ENCODE measurements around the gene TSPYL4.

The TSPYL4 gene

DNA sequence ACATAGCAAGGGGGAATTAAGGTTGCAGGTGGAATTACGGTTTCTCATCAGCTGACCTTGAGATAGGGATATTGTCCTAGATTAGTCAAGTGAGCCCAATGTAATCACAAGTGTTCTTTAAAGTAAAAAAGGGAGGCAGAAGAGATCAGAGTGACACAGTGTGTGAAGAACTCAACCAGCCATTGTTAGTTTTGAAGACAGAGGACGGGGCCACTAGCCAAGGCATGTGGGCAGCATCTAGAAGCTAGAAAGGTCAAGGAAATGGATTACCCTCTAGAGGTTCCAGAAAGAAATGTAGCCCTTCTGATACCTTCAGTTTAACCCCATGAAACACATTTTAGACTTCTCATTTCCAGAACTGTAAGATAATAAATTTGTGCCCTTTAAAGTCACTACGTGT, 44.4 kb upstream of the TSPYL4 start:
- TF ChIP-seq POLR2AphosphoS5 (IDR thresholded peaks at IDR 0.05; ENCODE audit: low read depth, low read length) = no peak
- no peak for TF ChIP-seq TAF1 (IDR thresholded peaks at IDR 0.05; ENCODE audit: borderline replicate concordance, insufficient read depth, low read length)
- TF ChIP-seq, protein P1, sequence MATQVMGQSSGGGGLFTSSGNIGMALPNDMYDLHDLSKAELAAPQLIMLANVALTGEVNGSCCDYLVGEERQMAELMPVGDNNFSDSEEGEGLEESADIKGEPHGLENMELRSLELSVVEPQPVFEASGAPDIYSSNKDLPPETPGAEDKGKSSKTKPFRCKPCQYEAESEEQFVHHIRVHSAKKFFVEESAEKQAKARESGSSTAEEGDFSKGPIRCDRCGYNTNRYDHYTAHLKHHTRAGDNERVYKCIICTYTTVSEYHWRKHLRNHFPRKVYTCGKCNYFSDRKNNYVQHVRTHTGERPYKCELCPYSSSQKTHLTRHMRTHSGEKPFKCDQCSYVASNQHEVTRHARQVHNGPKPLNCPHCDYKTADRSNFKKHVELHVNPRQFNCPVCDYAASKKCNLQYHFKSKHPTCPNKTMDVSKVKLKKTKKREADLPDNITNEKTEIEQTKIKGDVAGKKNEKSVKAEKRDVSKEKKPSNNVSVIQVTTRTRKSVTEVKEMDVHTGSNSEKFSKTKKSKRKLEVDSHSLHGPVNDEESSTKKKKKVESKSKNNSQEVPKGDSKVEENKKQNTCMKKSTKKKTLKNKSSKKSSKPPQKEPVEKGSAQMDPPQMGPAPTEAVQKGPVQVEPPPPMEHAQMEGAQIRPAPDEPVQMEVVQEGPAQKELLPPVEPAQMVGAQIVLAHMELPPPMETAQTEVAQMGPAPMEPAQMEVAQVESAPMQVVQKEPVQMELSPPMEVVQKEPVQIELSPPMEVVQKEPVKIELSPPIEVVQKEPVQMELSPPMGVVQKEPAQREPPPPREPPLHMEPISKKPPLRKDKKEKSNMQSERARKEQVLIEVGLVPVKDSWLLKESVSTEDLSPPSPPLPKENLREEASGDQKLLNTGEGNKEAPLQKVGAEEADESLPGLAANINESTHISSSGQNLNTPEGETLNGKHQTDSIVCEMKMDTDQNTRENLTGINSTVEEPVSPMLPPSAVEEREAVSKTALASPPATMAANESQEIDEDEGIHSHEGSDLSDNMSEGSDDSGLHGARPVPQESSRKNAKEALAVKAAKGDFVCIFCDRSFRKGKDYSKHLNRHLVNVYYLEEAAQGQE (IDR thresholded peaks at IDR 0.05; ENCODE audit: insufficient read depth in 1 of 2, low read depth in 2 of 2, low read length in 2 of 2) = no peak
- no peak for TF ChIP-seq SIN3A (IDR thresholded peaks at IDR 0.05; ENCODE audit: borderline replicate concordance, insufficient read depth, low read length)
- TF ChIP-seq FOXP2 (optimal IDR thresholded peaks at IDR 0.05; ENCODE audit: borderline replicate concordance, extremely low read depth, extremely low read length, insufficient read depth) = no peak

DNA sequence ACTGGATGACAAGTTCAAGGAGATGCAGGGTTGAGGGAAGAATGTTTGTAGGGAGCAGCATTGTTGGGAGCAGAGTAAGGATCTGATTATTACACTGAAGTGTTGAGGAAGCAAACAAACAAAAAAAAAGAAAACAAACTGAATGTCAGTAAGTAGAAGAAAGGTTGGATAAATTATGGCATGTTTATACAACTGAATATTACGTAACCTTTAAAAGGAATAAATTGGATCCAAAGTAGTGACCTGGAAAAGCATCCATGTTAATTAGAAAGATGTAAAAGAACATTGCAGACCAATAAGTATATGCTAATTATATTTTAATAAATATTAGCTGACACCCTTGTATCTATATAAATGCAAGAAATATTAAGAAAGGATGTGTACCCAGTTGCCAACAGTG, 38.7 kb upstream of the TSPYL4 start:
- no peak for TF ChIP-seq SIN3A (IDR thresholded peaks at IDR 0.05; ENCODE audit: borderline replicate concordance, insufficient read depth, low read length)
- TF ChIP-seq TAF1 (IDR thresholded peaks at IDR 0.05; ENCODE audit: borderline replicate concordance, insufficient read depth, low read length) = no peak
- TF ChIP-seq, protein P1 (IDR thresholded peaks at IDR 0.05; ENCODE audit: insufficient read depth in 1 of 2, low read depth in 2 of 2, low read length in 2 of 2) = no peak
- no peak for TF ChIP-seq POLR2AphosphoS5 (IDR thresholded peaks at IDR 0.05; ENCODE audit: low read depth, low read length)
- no peak for TF ChIP-seq FOXP2 (optimal IDR thresholded peaks at IDR 0.05; ENCODE audit: borderline replicate concordance, extremely low read depth, extremely low read length, insufficient read depth)

DNA sequence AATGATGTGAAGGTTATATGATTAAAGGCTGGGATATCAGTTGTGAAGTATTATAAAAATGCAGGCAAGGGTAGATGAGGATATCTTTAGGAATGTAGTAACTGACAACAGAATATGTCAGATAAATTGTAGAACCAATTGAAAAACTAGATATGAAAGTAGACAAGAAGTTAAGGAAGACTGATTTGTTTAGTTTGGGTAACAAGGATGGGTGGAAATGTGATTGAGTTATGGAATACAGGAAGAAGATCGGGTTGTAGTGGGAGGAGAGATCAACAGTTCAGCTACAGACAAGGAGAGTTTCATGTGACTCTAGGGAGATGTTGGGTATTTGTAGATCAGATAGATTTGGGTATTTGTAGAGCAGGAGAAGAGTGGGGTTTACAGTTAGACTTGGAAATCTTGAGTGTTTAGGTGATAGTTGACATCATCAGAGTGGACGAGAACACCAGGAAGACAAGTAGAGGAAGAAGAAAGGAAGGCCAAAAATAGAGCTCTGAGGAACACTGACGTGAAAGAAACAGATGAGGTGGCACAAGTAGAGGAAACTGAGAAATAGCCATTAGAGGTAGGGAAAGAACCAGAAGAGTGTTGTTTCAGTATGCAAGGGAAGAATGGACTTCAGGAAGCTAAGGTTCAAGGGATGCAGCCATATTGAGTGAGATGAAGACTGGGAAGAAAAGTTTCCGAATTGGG, 38.0 kb upstream of the TSPYL4 start:
- no peak for TF ChIP-seq FOXP2 (optimal IDR thresholded peaks at IDR 0.05; ENCODE audit: borderline replicate concordance, extremely low read depth, extremely low read length, insufficient read depth)
- TF ChIP-seq, protein P1 (IDR thresholded peaks at IDR 0.05; ENCODE audit: insufficient read depth in 1 of 2, low read depth in 2 of 2, low read length in 2 of 2) = no peak
- no peak for TF ChIP-seq POLR2AphosphoS5 (IDR thresholded peaks at IDR 0.05; ENCODE audit: low read depth, low read length)

DNA sequence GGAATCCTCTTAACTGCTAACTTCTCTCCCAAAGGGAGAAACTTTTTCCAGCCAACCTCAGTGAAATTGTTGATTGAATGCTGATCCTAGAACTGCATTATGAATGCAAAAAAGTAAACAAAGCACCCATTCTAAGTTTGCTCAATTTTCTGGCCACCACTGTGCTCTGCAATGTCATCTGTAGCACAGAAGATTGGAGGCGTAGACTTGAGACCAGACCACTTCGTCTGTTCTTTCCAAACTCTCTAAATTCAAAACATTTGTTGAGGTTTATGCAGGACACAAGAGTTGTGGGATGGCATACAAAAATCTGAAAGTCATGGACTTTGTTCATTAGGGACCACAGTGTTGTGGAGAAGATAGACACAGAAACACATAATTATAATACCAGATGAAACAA, 36.9 kb upstream of the TSPYL4 start:
- TF ChIP-seq FOXP2 (optimal IDR thresholded peaks at IDR 0.05; ENCODE audit: borderline replicate concordance, extremely low read depth, extremely low read length, insufficient read depth) = no peak
- no peak for TF ChIP-seq TAF1 (IDR thresholded peaks at IDR 0.05; ENCODE audit: borderline replicate concordance, insufficient read depth, low read length)
- TF ChIP-seq SIN3A (IDR thresholded peaks at IDR 0.05; ENCODE audit: borderline replicate concordance, insufficient read depth, low read length) = no peak
- TF ChIP-seq POLR2AphosphoS5 (IDR thresholded peaks at IDR 0.05; ENCODE audit: low read depth, low read length) = no peak
- TF ChIP-seq, protein P1 (IDR thresholded peaks at IDR 0.05; ENCODE audit: insufficient read depth in 1 of 2, low read depth in 2 of 2, low read length in 2 of 2) = no peak

DNA sequence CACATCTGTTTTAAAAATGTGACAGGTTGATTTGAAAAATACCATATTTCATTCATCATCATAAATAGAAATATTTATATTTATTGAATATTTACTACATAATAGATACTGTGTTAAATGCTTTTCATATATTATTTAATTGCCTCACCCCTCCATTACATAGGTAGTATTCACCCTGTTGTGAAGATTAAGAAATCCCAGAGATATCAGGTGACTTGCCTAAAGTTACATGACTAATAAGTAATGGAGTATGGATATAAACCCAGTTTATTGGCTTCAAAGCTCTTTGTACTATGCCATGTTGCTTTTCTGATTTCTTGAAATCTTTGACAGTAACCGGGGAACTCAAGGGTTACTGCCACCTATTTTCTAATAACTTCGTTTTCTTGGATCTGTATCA, 36.0 kb upstream of the TSPYL4 start:
- TF ChIP-seq, protein P1 (IDR thresholded peaks at IDR 0.05; ENCODE audit: insufficient read depth in 1 of 2, low read depth in 2 of 2, low read length in 2 of 2) = no peak
- TF ChIP-seq POLR2AphosphoS5 (IDR thresholded peaks at IDR 0.05; ENCODE audit: low read depth, low read length) = no peak
- no peak for TF ChIP-seq FOXP2 (optimal IDR thresholded peaks at IDR 0.05; ENCODE audit: borderline replicate concordance, extremely low read depth, extremely low read length, insufficient read depth)
- TF ChIP-seq SIN3A (IDR thresholded peaks at IDR 0.05; ENCODE audit: borderline replicate concordance, insufficient read depth, low read length) = no peak
- no peak for TF ChIP-seq TAF1 (IDR thresholded peaks at IDR 0.05; ENCODE audit: borderline replicate concordance, insufficient read depth, low read length)

All from PFSK-1 (cell line).